HG03442 (cell line): Measurements from ENCODE around the gene JAK2.
"Not testable (repeated sequence)": the region's sequence is repeated elsewhere in the genome, so short reads cannot be mapped to it uniquely, and the experiment has no call there.

Experiments
- ATAC-seq: cut with Tn5 transposase; IDR thresholded peaks from one replicate; pipeline ENCODE4 v1.9.1; 2021; ENCODE audit warnings: mild to moderate bottlenecking, moderate library complexity; ENCODE audit not compliant: unreplicated experiment

JAK2 gene

GRCh38 chr9:5041390-5042115 is 56.5 kb downstream of the JAK2 start:
- no peak for ATAC-seq

- ATAC-seq = no peak
Measured at GRCh38 chr9:5042661-5043178, 57.6 kb downstream of the JAK2 start.

- no peak for ATAC-seq
Measured at GRCh38 chr9:5043381-5043780, 58.3 kb downstream of the JAK2 start.

- no peak for ATAC-seq
Measured at GRCh38 chr9:5044160-5044559, 59.1 kb downstream of the JAK2 start.

- ATAC-seq = no peak
Measured at GRCh38 chr9:5052838-5053237, 67.8 kb downstream of the JAK2 start.

- ATAC-seq = no peak
Measured at GRCh38 chr9:5062631-5063030, 77.6 kb downstream of the JAK2 start.

- ATAC-seq = no peak
Measured at GRCh38 chr9:5072871-5073270, 87.8 kb downstream of the JAK2 start.

- no peak for ATAC-seq
Measured at GRCh38 chr9:5073701-5074100, 88.6 kb downstream of the JAK2 start.

- no peak for ATAC-seq
Measured at GRCh38 chr9:5085993-5086392, 100.9 kb downstream of the JAK2 start.

- no peak for ATAC-seq
Measured at GRCh38 chr9:5089737-5090136, 104.7 kb downstream of the JAK2 start.

- ATAC-seq = no peak
Measured at GRCh38 chr9:5095795-5096194, 110.7 kb downstream of the JAK2 start.

- ATAC-seq = no peak
Measured at GRCh38 chr9:5099466-5099865, 114.4 kb downstream of the JAK2 start.

- not testable (repeated sequence) for ATAC-seq
Measured at GRCh38 chr9:5101127-5101526, 116.1 kb downstream of the JAK2 start.

- ATAC-seq = not testable (repeated sequence)
Measured at GRCh38 chr9:5106517-5106916, 121.4 kb downstream of the JAK2 start.

- ATAC-seq = no peak
Measured at GRCh38 chr9:5110867-5111681, 126.0 kb downstream of the JAK2 start.

GRCh38 chr9:5111696-5112095 is 126.6 kb downstream of the JAK2 start:
- ATAC-seq = no peak

GRCh38 chr9:5112109-5112592 is 127.1 kb downstream of the JAK2 start:
- no peak for ATAC-seq

- no peak for ATAC-seq
Measured at GRCh38 chr9:5112646-5113045, 127.6 kb downstream of the JAK2 start.

GRCh38 chr9:5113523-5113922 is 128.5 kb downstream of the JAK2 start:
- ATAC-seq = no peak

- no peak for ATAC-seq
Measured at GRCh38 chr9:5113994-5114748, 129.1 kb downstream of the JAK2 start.

- no peak for ATAC-seq
Measured at GRCh38 chr9:5122116-5122515, 137.0 kb downstream of the JAK2 start.
